ENCODE results near the gene MLEC. TPM values are rescaled to one million over a fixed set of nuclear protein-coding genes. Genes with fewer than 3 reads are reported as not detected.

The MLEC gene
- total and polyA plus RNA-seq, 2 of the 13 experiments (the other 11 are each of a cell fraction or from before 2014, with no cell fraction given), result 49.8 to 156 TPM

- TF ChIP-seq, protein P1, sequence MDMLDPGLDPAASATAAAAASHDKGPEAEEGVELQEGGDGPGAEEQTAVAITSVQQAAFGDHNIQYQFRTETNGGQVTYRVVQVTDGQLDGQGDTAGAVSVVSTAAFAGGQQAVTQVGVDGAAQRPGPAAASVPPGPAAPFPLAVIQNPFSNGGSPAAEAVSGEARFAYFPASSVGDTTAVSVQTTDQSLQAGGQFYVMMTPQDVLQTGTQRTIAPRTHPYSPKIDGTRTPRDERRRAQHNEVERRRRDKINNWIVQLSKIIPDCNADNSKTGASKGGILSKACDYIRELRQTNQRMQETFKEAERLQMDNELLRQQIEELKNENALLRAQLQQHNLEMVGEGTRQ (IDR thresholded peaks at IDR 0.05; ENCODE audit: low read depth, low read length), result no peak
- TF ChIP-seq, protein P1 (CRISPR knock-in tag; IDR thresholded peaks at IDR 0.05; ENCODE audit: borderline replicate concordance), result no peak
Observed at GRCh38 chr12:120720234-120720986, 33.5 kb downstream of the MLEC start (continued).

DNA sequence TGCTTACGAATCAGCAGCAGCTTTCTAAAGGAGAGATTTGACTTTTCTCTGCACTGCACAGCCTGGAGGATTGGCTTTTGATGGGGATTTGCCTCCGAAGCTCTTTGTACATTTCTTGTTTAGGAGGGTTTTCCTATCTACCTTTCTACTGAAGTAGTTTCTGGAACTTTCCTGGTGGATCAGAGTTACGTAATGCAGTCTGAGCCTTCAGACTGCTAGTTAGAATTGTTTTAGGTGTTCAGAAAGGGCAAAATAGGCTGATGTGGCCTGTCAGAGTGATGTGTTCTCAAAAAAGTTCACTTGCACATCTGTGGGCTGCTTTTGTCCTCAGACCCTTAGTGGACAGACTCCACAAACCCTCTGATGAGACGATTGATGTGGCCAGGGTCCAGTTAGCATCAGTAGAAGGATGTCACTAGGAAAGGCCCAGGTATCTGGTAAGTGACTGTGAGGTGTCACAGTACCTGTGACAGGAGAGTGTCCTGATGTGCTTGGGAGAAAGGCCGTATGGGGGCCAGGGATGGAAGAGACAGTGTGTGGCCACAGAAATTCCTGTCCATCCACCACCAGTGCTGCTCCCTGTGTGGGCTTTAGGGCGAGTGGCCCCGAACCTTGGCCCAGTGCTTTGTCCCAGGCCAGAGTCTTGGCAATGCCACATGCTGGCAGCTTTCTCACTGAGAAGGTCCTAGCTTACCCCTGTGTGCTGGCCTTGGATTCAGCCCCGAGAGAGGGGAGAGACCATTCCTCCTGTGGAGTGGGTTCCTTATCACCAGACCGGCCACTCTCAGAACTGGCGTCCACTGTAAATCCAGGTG lies 34.2 kb downstream of the MLEC start:
- Histone ChIP-seq H4K20me1 (ENCODE audit: insufficient read depth, low read length) (no peaks in the 10 kb centered on the region), H3K9ac (ENCODE audit: insufficient read depth, low read depth, low read length) (no peak overlapping the region), H3K4me2 (ENCODE audit: low read depth, low read length) (no peak overlapping the region), H3K4me1 (ENCODE audit: insufficient read depth, low read length) (peaks cover 31% of the 10 kb centered on the region), H3K27ac (ENCODE audit: extremely low read length, insufficient read depth, low read length) (no peak overlapping the region), H3K36me3 (replicated peaks in 1 of 2; ENCODE audit: control insufficient read depth in 1 of 2, insufficient read depth in 2 of 2, low read length in 2 of 2) (peaks cover 7 to 51% of the 10 kb centered on the region in 2 experiments), H2AFZ (ENCODE audit: low read length) (no peak overlapping the region), H3K79me2 (ENCODE audit: insufficient read depth, low read length) (peaks cover 2% of the 10 kb centered on the region), H3K9me3 (ENCODE audit: low read length) (no peaks in the 10 kb centered on the region), H3K27me3 (ENCODE audit: control insufficient read depth in 1 of 2, insufficient read depth in 2 of 2, low read length in 2 of 2) (no peaks in the 10 kb centered on the region), H3K4me3 (replicated peaks in 1 of 3; ENCODE audit: insufficient read depth in 1 of 3, low read depth in 2 of 3, low read length in 3 of 3) (no peak overlapping the region)
- ATAC-seq, result no peak
- ChIA-PET CTCF (ENCODE audit: low intra/inter-chr PET ratio, low total read pairs) (no interaction called here), POLR2A (no interaction called here)
- no peak for DNase-seq (ENCODE audit: low spot score)
- WGBS (ENCODE audit: low lambda C conversion rate), result 95% methylated on average over 5 of the region's 10 CpGs
- in situ Hi-C loops (cut with HindIII; ENCODE audit: extremely low pct_ligation_motif_present, low pct_unique_long_range_greater_than_20kb) (no loop called here), intact Hi-C loops (cut with micrococcal nuclease; ENCODE audit: unreplicated experiment) (no loop called here)
- no TSS peak for BruUV-seq (replicated peaks)
- FAIRE-seq, result no peak
- no peak for TF ChIP-seq ZNF274 (CRISPR knock-in tag; IDR thresholded peaks at IDR 0.05)
- TF ChIP-seq TOPORS (CRISPR knock-in tag; IDR thresholded peaks at IDR 0.05), result no peak
- TF ChIP-seq ZFP82 (CRISPR knock-in tag; IDR thresholded peaks at IDR 0.05; ENCODE audit: borderline replicate concordance), result no peak
- no peak for TF ChIP-seq FOXO1 (CRISPR knock-in tag; IDR thresholded peaks at IDR 0.05)
- TF ChIP-seq ZNF296 (CRISPR knock-in tag; conservative IDR thresholded peaks at IDR 0.05), result no peak
- no peak for TF ChIP-seq ZFP37 (CRISPR knock-in tag; IDR thresholded peaks at IDR 0.05; ENCODE audit: borderline replicate concordance)
- TF ChIP-seq ZNF121 (CRISPR knock-in tag; IDR thresholded peaks at IDR 0.05), result no peak
- TF ChIP-seq ZBTB7B (CRISPR knock-in tag; IDR thresholded peaks at IDR 0.05), result no peak
- no peak for TF ChIP-seq THRA (CRISPR knock-in tag; IDR thresholded peaks at IDR 0.05; ENCODE audit: borderline replicate concordance)
- TF ChIP-seq ZNF839 (CRISPR knock-in tag; IDR thresholded peaks at IDR 0.05; ENCODE audit: borderline replicate concordance), result no peak
- TF ChIP-seq SYNCRIP (IDR thresholded peaks at IDR 0.05; ENCODE audit: insufficient read depth, low read depth, low read length), result no peak
- no peak for TF ChIP-seq MTA1 (CRISPR knock-in tag; IDR thresholded peaks at IDR 0.05; ENCODE audit: borderline replicate concordance)
- TF ChIP-seq ZFAT (CRISPR knock-in tag; conservative IDR thresholded peaks at IDR 0.05), result no peak
- TF ChIP-seq NFRKB (IDR thresholded peaks at IDR 0.05), result no peak
- no peak for TF ChIP-seq CREB1 (IDR thresholded peaks at IDR 0.05)
- no peak for TF ChIP-seq CREB1 (CRISPR knock-in tag; IDR thresholded peaks at IDR 0.05)
